Suppressor macrophage treated with lipopolysaccharide for 1 hour (primary cell): Measurements from ENCODE around the gene POLR2L.

Experiments used
- DNase-seq, 3 donors: peaks; one replicate each; pipeline ENCODE4 v3.0.0-alpha.2; 2020 to 2022

Gene POLR2L

GRCh38 chr11:837189-837989, 4.9 kb downstream of the POLR2L start:
- no peak for DNase-seq

- DNase-seq: no peak
Measured at GRCh38 chr11:836700-837099, 5.6 kb downstream of the POLR2L start.

- no peak for DNase-seq
Measured at GRCh38 chr11:836274-836673, 6.1 kb downstream of the POLR2L start.

DNA sequence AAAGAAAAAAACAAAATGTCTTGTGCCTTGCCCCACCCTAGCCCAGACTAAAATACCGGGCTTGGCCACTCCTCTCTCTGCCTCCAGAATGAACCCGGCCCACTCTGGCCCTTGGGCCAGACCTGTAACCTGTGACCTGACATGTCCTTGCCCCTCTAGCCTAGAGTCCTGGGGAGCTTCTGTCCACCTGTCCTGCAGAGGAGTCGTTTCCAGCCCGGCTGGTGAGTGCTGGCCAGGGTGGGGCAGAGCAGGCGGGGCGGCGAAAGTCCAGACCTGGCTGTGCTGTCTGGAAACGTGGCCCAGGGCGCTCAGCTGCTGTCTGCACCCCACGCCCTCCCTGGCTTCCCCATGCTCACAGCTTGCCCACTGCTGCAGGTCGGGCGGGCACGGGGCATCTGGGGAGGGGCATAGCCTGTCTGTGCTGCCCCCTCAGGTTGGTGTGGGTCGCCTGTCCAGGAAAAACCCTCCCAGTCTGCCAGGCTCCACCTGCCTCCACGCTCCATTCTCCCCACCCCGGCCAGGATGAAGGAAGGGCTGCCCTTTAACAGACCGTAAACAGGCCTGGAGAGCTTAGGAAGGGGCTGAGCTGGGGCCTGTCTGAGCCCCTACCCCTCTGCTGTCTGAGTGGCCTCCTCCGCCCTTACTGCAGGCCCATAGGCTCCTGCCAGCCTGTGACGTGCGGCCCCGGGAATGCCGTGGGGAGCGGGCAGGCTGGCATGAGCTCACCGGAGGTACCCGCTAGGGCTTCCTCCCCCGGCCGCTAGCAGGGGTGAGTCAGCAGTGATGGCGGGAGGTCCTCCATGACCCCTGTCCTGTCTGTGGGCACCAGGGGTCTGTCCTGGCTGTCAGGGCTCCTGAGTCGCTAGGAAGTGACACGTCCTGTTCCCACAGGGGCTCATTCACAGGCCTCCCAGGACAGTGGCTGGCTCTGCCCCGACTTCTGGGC, 7.7 kb downstream of the POLR2L start:
- peak; percentile 83 to 89 (median 84) for DNase-seq

DNA sequence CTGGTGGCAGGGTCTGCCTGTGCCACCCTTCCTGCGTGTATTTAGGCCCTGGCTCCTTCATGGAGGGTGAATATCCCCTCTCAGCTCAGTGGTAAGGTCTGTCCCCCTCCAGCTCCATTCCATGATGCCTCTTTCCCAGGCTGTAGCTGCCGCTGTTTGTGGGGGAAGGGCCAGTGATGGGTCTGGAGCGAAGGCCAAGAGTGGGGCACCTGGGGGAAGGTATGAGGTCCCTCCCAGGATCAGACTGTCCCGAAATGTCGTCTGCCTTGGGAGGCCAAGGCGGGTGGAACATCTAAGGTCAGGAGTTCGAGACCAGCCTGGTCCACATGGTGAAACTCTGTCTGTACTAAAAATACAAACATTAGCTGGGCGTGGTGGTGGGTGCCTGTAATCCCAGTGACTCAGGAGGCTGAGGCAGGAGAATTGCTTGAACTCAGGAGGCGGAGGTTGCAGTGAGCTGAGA, 8.4 kb downstream of the POLR2L start:
- DNase-seq: peak in 1 of 3 donors; percentile 25

DNA sequence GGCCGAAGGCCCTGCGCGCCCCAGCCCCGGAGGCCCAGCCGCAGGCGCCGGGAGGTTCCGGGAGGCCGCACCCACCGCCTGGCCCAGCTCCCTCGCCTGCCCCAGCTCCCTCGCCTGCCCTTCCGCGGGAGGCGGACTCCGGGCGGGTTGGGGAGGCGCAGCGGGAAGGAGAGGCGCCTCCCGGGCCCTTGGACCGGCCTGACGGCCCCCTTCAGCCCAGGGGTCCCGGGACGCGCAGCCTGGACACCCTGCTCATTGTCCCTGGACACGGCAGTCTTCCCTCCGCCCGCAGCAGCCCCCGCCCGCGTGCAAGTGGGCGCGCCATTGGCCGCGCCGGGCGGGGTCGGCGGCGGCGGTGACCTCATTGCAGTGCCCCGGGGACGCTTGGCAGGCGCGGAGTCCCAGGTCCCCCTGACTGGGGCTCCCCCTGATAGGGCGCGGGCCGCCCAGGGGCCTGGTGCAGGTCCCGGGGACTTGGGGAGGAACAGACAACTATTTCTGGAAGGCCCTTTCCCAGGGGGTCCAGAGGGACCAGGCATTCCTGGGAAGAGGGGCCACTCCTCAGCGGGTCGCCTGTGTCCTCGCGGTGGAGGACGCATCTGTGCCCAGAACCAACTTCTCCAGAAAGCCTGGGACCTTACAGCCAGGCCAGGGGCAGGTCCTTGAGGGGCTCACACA, 9.1 kb downstream of the POLR2L start:
- peak; percentile 68 to 86 (median 70) for DNase-seq

DNA sequence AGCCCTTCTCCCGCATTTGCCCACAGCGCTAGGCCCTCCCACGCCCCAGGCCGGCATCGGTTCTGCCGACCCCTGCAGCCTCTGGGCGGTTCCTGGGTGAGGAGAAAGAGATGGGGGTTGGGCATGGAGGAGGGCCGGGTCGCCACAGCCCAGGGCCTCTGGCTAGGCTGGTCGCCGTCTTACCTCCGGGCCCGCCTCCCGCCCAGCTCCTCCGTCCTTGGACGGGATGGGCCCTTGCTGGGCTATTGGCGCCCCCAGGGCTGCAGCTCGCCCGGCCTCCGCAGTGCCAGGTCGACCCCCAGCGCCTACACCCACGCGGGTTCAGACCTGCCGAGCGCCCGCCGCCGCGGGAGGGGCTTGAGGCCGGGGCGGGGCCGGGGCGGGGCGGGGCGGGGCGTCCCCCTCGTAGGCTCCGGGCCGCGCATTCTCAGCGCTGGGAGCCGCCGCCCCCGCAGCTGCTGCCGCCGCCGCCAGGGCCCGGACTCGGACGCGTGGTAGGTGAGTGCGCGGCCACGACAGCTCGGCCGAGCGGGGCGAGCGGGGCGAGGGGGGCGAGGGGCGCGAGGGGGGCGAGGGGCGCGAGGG, 9.7 kb downstream of the POLR2L start, which contains the start of gene CD151:
TSS of gene CD151 (plus strand) at position 424 of the 585 bp plus-strand sequence. CDS start 3,118 bp downstream, outside the sequence.
- DNase-seq: peak; percentile 73 to 90 (median 83)

DNA sequence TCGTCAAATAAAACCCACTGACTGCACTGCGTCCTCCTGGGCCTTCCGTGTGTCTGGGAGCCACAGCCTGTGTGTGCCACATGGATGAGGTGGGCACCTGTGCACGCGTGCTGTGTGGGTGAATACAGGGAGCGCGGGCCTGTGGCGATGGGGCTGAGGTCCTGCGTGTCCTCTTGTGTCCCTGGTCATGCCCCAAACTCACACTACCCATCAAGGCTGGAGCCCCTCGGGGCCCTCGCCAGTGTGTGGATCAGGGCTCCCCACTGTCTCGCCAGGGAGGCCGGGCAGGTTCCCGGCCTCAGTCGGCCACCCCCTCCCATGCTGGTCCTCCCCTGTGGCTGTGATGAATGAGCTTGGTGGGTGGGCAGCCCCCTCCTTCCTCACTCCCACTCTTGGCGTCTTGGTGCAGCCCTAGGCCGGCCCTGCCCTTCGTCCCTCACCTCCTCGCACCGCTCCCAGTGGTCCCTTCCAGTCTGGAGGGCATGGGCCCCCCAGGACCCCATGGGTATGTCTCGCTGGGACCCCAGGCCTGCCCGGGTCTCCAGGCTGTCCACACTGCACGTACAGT, 10.3 kb downstream of the POLR2L start:
- no peak for DNase-seq

DNA sequence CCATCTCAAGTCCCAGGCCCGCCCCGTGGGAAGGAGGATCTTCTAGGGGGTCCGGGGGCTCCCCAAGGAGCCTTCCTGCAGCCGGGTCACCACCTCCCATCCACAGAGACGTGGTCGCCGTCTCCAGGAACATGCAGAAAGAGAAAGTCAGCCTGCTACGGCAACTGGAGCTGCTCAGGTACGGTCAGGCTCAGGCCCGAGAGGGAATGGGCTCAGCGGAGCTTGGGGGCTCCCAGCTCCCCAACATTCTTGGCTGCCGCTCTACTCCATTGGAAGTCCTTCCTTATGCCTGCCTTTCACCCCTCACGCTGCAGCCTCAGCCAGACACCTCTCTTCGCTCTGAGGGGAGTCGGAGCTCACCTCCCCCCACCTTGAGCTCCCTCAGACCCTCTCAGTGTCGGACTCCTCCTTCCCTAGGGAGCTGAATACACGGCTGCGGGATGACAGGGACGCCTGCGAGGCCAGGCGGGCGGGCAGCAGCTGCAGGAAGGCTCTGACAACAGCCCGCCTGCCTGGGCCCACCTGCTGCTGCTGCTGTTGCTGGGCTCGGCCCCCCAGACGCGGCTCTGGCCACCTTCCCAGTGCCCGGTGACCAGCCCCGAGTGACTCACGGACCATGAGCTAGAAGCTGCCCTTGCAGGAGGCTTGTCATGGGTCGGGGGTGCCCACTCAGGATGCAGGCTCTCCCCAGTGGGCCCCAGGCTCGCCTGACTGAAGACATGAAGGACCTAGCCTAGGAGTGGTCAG, 11.0 kb downstream of the POLR2L start:
- peak in 1 of 3 donors; percentile 30 for DNase-seq

- peak; percentile 55 to 80 (median 57) for DNase-seq
Measured at GRCh38 chr11:830295-831117, 11.8 kb downstream of the POLR2L start.

DNA sequence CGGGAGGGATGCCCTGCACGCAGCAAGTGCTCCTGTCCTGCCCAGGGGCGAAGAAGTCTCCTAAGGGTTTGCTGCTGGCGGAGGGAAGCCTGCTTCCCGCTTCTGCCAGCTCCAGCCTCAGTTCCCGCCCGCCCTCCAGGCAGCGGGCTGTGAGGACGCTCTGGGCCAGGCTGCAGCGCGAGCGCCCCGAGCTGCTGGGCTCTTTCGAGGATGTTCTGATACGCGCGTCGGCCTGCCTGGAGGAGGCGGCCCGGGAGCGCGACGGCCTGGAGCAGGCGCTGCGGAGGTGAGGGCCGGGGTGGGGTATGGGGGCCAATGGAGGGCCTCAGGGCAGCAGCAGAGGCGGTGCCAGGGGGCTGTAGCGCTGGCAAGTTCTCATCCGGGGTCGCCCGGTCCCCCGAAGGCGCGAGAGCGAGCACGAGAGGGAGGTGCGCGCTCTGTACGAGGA, 12.5 kb downstream of the POLR2L start:
- peak in 1 of 3 donors; percentile 33 for DNase-seq

DNA sequence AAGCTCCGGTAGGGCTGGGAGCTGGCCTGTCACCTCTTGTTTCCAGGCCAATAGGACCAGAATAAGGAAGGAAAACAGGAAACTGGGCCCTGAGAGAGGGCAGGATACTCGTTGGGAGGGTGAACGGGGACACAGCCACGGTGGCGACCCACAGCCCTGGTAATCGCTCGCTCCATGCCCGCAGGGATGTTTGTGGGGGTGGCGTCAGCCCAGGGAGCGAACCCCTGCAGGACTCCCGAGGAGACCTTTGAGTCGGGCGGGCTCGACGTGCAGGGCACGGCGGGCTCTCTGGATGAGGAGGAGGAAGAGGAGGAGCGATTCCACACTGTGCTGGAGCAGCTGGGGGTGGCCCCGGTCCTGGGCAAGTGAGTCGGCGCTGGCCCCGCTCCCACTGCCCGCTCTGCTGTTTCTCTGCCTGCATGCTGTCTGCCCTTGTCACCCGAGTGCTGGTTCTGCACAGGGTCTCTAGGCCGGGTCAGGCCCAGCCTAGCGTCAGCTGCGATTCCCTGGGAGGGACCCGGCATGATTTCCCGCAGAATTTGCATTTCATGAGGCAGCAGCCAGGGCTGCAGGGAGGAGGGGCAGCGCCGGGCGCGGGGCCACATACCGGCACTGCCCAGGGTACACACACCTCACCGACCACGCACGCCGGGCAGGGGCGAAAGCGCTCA, 13.0 kb downstream of the POLR2L start:
- DNase-seq: peak in 2 of 3 donors; percentile 35 to 66

- no peak for DNase-seq
Measured at GRCh38 chr11:828506-829175, 13.7 kb downstream of the POLR2L start.

DNA sequence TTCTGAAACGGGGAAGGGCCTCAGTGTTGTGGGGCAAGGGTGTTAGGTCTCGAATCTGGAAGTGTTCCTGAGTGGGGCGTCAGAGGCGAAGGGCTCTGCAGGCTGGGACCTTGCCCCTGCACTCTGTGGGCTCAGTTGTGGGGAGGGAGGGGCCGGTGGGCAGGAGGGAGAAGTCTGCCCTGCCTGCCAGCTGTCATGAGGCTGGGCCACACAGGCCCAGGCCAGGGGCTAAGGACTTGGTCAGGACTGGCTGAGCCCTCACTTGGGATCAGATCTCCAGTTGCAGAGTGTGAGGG, 14.5 kb downstream of the POLR2L start, which contains the start of gene CRACR2B:
TSS of gene CRACR2B (plus strand) at position 23 of the 296 bp plus-strand sequence. CDS start 689 bp downstream, outside the sequence.
- peak in 1 of 3 donors; percentile 31 for DNase-seq

GRCh38 chr11:827146-827896, 15.0 kb downstream of the POLR2L start:
- peak in 1 of 3 donors; percentile 34 for DNase-seq

- peak in 1 of 3 donors; percentile 30 for DNase-seq
Measured at GRCh38 chr11:826836-827145, 15.5 kb downstream of the POLR2L start.

- DNase-seq: no peak
Measured at GRCh38 chr11:826227-826621, 16.1 kb downstream of the POLR2L start.
